Neural cell (in vitro differentiated cells): ENCODE data around the gene CRLF2. TPM values are rescaled to one million over a fixed set of nuclear protein-coding genes. Genes with fewer than 3 reads are reported as not detected.
"Not testable (repeated sequence)": the region's sequence is repeated elsewhere in the genome, so short reads cannot be mapped to it uniquely, and the experiment has no call there.

Experiments used
- H2AFZ ChIP-seq: fragments of 200-600, 300-800 bp; sonication (generic), shearing (Covaris generic); 2 replicates; pipeline ENCODE4 v1.6.0; 2014; ENCODE audit warnings: low read depth, mild to moderate bottlenecking, antibody characterized with exemption, low read length, moderate library complexity
- H3F3A ChIP-seq: fragments of 200-600 bp; shearing (Covaris generic); 2 replicates; pipeline ENCODE4 v1.6.1; 2016; ENCODE audit warnings: mild to moderate bottlenecking, moderate library complexity, mixed read lengths, antibody characterized with exemption, low read length; ENCODE audit not compliant: insufficient read depth, poor library complexity, severe bottlenecking
- H3K27ac ChIP-seq: fragments of 200-600, 300-800 bp; sonication (generic), shearing (Covaris generic); 2 replicates; pipeline ENCODE4 v1.5.1; 2014; ENCODE audit warnings: mild to moderate bottlenecking, low read length, moderate library complexity
- H3K27me3 ChIP-seq: fragments of 300-800, 200-600 bp; sonication (generic), shearing (Covaris generic); 2 replicates; pipeline ENCODE4 v1.6.0; 2014; ENCODE audit warnings: mild to moderate bottlenecking, low read depth, low read length, moderate library complexity; ENCODE audit not compliant: insufficient read depth
- H3K36me3 ChIP-seq: fragments of 300-800, 200-600 bp; sonication (generic), shearing (Covaris generic); 2 replicates; pipeline ENCODE4 v1.5.1; 2014; ENCODE audit warnings: mild to moderate bottlenecking, antibody characterized with exemption, low read length, moderate library complexity; ENCODE audit not compliant: insufficient read depth
- H3K4me2 ChIP-seq: fragments of 300-800, 200-600 bp; sonication (generic), shearing (Covaris generic); 2 replicates; pipeline ENCODE4 v1.6.0; 2014; ENCODE audit warnings: mild to moderate bottlenecking, low read length
- H3K4me3 ChIP-seq: fragments of 300-800, 200-600 bp; sonication (generic), shearing (Covaris generic); 2 replicates; pipeline ENCODE4 v1.5.1; 2014; ENCODE audit warnings: mild to moderate bottlenecking, low read length, moderate library complexity
- H3K79me2 ChIP-seq: fragments of 200-600 bp; shearing (Covaris generic); replicated peaks from 2 replicates; pipeline ENCODE4 v1.6.0; 2014; ENCODE audit warnings: mild to moderate bottlenecking, low read length, moderate library complexity; ENCODE audit not compliant: insufficient read depth
- H3K9ac ChIP-seq: fragments of 300-800, 200-600 bp; sonication (generic), shearing (Covaris generic); 2 replicates; pipeline ENCODE4 v1.6.1; 2016; ENCODE audit warnings: mild to moderate bottlenecking, low read length, mixed read lengths
- H3K9me2 ChIP-seq: fragments of 200-600 bp; shearing (Covaris generic); 2 replicates; pipeline ENCODE4 v1.6.1; 2016; ENCODE audit warnings: mild to moderate bottlenecking, low read length, mixed read lengths; ENCODE audit not compliant: insufficient read depth
- H3K9me3 ChIP-seq: fragments of 200-600, 300-800 bp; sonication (generic), shearing (Covaris generic); 2 replicates; pipeline ENCODE4 v1.6.1; 2016; ENCODE audit warnings: mild to moderate bottlenecking, mixed run types, low read length, moderate library complexity, mixed read lengths
- H4K20me1 ChIP-seq: fragments of 200-600 bp; shearing (Covaris generic); 2 replicates; pipeline ENCODE4 v1.6.1; 2016; ENCODE audit warnings: mild to moderate bottlenecking, mixed run types; ENCODE audit not compliant: insufficient read depth
- EP300 ChIP-seq: fragments of 450-650 bp; conservative IDR thresholded peaks from 2 replicates; pipeline ENCODE4 v1.6.1; 2014; ENCODE audit warnings: antibody characterized with exemption, mild to moderate bottlenecking, moderate library complexity; ENCODE audit not compliant: poor library complexity, severe bottlenecking
- EZH2 ChIP-seq: fragments of 200-600, 300-800 bp; shearing (Covaris generic), sonication (generic); IDR thresholded peaks from 2 replicates; pipeline ENCODE4 v1.6.1; 2014; ENCODE audit warnings: antibody characterized with exemption, low read length, borderline replicate concordance, mild to moderate bottlenecking; ENCODE audit not compliant: insufficient read depth, poor library complexity, severe bottlenecking
- MXI1 ChIP-seq: fragments of 450-650 bp; conservative IDR thresholded peaks from 2 replicates; pipeline ENCODE4 v1.6.1; 2014; ENCODE audit warnings: antibody characterized with exemption, mild to moderate bottlenecking; ENCODE audit not compliant: poor library complexity, severe bottlenecking
- POLR2AphosphoS5 ChIP-seq: IDR thresholded peaks from 2 replicates; pipeline ENCODE4 v1.6.1; 2012
- RAD21 ChIP-seq: fragments of 450-650 bp; conservative IDR thresholded peaks from 2 replicates; pipeline ENCODE4 v1.6.1; 2014; ENCODE audit warnings: antibody characterized with exemption, mild to moderate bottlenecking, moderate library complexity
- SMC3 ChIP-seq: fragments of 450-650 bp; conservative IDR thresholded peaks from 2 replicates; pipeline ENCODE4 v1.6.1; 2014; ENCODE audit warnings: antibody characterized with exemption, mild to moderate bottlenecking, moderate library complexity; ENCODE audit not compliant: poor library complexity
- TAF1 ChIP-seq: IDR thresholded peaks from 2 replicates; pipeline ENCODE4 v1.6.1; 2012; ENCODE audit warnings: low read depth
- polyA plus RNA-seq: library from polyadenylated mRNA; depleted of rRNA; stranded (reverse); fragments of >200 nt; gene quantifications from 2 replicates; pipeline ENCODE4 v1.2.3, GENCODE V29; 2014
- TF ChIP-seq, protein P1 (sequence below): IDR thresholded peaks from 2 replicates; pipeline ENCODE4 v1.6.1; 2012; ENCODE audit warnings: borderline replicate concordance
- TF ChIP-seq, protein P2 (sequence below): fragments of 450-650 bp; IDR thresholded peaks from 2 replicates; pipeline ENCODE4 v1.5.1; 2014; ENCODE audit warnings: antibody characterized with exemption, mild to moderate bottlenecking, moderate library complexity; ENCODE audit not compliant: poor library complexity, severe bottlenecking

CRLF2 gene
- polyA plus RNA-seq, 1 donor from 2014 or later, result not detected

GRCh38 chrX:1239681-1240142, 27.3 kb upstream of the CRLF2 start:
- H3K9me2 ChIP-seq, result no peaks in the 10 kb centered on the region
- no peak overlapping the region for H3K4me3 ChIP-seq
- H3K9me3 ChIP-seq, result no peaks in the 10 kb centered on the region
- no peaks in the 10 kb centered on the region for H4K20me1 ChIP-seq
- no peak overlapping the region for H3K9ac ChIP-seq
- H3K79me2 ChIP-seq, result no peaks in the 10 kb centered on the region
- TF ChIP-seq, protein P1, sequence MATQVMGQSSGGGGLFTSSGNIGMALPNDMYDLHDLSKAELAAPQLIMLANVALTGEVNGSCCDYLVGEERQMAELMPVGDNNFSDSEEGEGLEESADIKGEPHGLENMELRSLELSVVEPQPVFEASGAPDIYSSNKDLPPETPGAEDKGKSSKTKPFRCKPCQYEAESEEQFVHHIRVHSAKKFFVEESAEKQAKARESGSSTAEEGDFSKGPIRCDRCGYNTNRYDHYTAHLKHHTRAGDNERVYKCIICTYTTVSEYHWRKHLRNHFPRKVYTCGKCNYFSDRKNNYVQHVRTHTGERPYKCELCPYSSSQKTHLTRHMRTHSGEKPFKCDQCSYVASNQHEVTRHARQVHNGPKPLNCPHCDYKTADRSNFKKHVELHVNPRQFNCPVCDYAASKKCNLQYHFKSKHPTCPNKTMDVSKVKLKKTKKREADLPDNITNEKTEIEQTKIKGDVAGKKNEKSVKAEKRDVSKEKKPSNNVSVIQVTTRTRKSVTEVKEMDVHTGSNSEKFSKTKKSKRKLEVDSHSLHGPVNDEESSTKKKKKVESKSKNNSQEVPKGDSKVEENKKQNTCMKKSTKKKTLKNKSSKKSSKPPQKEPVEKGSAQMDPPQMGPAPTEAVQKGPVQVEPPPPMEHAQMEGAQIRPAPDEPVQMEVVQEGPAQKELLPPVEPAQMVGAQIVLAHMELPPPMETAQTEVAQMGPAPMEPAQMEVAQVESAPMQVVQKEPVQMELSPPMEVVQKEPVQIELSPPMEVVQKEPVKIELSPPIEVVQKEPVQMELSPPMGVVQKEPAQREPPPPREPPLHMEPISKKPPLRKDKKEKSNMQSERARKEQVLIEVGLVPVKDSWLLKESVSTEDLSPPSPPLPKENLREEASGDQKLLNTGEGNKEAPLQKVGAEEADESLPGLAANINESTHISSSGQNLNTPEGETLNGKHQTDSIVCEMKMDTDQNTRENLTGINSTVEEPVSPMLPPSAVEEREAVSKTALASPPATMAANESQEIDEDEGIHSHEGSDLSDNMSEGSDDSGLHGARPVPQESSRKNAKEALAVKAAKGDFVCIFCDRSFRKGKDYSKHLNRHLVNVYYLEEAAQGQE, result no peak
- no peak for TF ChIP-seq SMC3
- no peak for TF ChIP-seq POLR2AphosphoS5
- no peak for TF ChIP-seq RAD21
- no peak for TF ChIP-seq EP300
- no peak for TF ChIP-seq EZH2
- TF ChIP-seq, protein P2, sequence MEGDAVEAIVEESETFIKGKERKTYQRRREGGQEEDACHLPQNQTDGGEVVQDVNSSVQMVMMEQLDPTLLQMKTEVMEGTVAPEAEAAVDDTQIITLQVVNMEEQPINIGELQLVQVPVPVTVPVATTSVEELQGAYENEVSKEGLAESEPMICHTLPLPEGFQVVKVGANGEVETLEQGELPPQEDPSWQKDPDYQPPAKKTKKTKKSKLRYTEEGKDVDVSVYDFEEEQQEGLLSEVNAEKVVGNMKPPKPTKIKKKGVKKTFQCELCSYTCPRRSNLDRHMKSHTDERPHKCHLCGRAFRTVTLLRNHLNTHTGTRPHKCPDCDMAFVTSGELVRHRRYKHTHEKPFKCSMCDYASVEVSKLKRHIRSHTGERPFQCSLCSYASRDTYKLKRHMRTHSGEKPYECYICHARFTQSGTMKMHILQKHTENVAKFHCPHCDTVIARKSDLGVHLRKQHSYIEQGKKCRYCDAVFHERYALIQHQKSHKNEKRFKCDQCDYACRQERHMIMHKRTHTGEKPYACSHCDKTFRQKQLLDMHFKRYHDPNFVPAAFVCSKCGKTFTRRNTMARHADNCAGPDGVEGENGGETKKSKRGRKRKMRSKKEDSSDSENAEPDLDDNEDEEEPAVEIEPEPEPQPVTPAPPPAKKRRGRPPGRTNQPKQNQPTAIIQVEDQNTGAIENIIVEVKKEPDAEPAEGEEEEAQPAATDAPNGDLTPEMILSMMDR, result no peak
- TF ChIP-seq MXI1, result no peak
- TF ChIP-seq TAF1, result no peak
- H3K27ac ChIP-seq, result no peak overlapping the region
- no peaks in the 10 kb centered on the region for H3K27me3 ChIP-seq
- no peaks in the 10 kb centered on the region for H3F3A ChIP-seq
- no peaks in the 10 kb centered on the region for H3K36me3 ChIP-seq
- H2AFZ ChIP-seq, result no peak overlapping the region
- no peak overlapping the region for H3K4me2 ChIP-seq

DNA sequence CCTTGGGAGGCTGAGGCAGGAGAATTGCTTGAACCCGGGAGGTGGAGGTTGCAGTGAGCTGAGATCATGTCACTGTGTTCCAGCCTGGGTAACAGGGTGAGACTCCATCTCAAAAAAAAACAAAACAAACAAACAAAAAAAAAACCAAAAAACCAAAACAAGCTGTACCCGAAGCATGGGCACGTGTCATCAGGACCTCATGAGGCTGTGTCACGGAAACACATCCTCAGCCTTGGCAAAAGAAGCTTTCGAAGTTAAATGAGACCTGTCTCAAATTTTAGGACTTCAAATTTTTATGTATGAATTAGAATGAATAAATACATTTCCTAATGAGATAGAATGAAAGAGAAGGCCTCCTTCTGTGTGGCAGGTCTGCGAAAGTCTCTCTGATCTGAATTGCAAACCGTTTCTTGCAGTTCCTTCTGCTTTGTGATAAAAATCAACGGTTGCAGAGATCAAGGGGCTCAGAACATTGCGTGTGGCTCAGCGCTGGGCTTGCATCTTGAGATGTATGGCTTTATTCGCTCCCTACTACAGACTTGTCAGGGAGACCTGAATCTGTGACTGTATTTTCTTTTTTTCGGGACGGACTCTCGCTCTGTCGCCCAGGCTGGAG, 19.5 kb upstream of the CRLF2 start:
- Histone ChIP-seq H3K4me3 (no peak overlapping the region), H4K20me1 (no peaks in the 10 kb centered on the region), H3K9ac (no peak overlapping the region)

DNA sequence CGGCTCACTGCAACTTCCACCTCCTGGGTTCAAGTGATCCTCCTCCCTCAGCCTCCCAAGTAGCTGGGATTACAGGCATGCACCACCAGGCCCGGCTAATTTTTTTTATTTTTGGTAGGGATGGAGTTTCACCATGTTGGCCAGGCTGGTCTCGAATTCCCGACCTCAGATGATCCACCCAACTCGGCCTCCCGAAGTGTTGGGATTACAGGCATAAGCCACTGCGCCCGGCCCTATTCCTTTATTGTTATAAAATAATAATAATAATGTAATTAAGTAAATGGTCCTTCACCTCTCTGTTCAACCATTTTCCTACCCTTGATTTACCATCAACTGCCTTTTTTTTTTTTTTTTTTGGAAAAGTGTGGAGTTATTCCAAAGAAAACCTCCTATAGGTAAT, 15.7 kb upstream of the CRLF2 start:
- not testable (repeated sequence) for H3K4me3 ChIP-seq, H3F3A ChIP-seq, H4K20me1 ChIP-seq, H3K36me3 ChIP-seq, H3K9me3 ChIP-seq, H3K27me3 ChIP-seq, H3K9me2 ChIP-seq, H3K4me2 ChIP-seq, H3K27ac ChIP-seq, H3K9ac ChIP-seq, H2AFZ ChIP-seq, H3K79me2 ChIP-seq

More for the DNA sequence above, 19.5 kb upstream of the CRLF2 start:
- Histone ChIP-seq H2AFZ (no peak overlapping the region), H3K9me2 (no peaks in the 10 kb centered on the region), H3K27me3 (no peaks in the 10 kb centered on the region), H3K36me3 (no peaks in the 10 kb centered on the region), H3K9me3 (no peaks in the 10 kb centered on the region), H3K4me2 (no peak overlapping the region), H3K79me2 (no peaks in the 10 kb centered on the region), H3F3A (no peaks in the 10 kb centered on the region), H3K27ac (no peak overlapping the region)
- TF ChIP-seq RAD21 (no peak), EZH2 (no peak), SMC3 (no peak)
